Mesodermal cell (in vitro differentiated cells): ENCODE results near the gene MARCHF2. TPM values are rescaled to one million over a fixed set of nuclear protein-coding genes. Genes with fewer than 3 reads are reported as not detected.

Experiments used
- H3K27ac ChIP-seq: 2 replicates; pipeline ENCODE4 v1.7.0; 2013; ENCODE audit warnings: mild to moderate bottlenecking, low read depth, low read length, moderate library complexity; ENCODE audit not compliant: severe bottlenecking
- H3K36me3 ChIP-seq: 2 replicates; pipeline ENCODE4 v1.7.1; 2013; ENCODE audit warnings: mild to moderate bottlenecking, low read length, moderate library complexity; ENCODE audit not compliant: control insufficient read depth, insufficient read depth
- H3K4me1 ChIP-seq: one replicate; pipeline ENCODE4 v1.7.1; 2013; ENCODE audit warnings: mild to moderate bottlenecking, low read length; ENCODE audit not compliant: insufficient read depth, control insufficient read depth, poor library complexity, severe bottlenecking
- H3K4me3 ChIP-seq: 2 replicates; pipeline ENCODE4 v1.7.0; 2013; ENCODE audit warnings: low read length, control low read depth, mild to moderate bottlenecking; ENCODE audit not compliant: insufficient read depth, poor library complexity, severe bottlenecking; ENCODE audit errors: extremely low read depth
- H3K9me3 ChIP-seq: 2 replicates; pipeline ENCODE4 v1.7.1; 2013; ENCODE audit warnings: mild to moderate bottlenecking, low read length, moderate library complexity; ENCODE audit not compliant: control insufficient read depth
- WGBS, 2 experiments: methylation state at CpG; one replicate each; pipeline ENCODE4 v1.1.5; 2013; ENCODE audit warnings: missing lambda C conversion rate in 2 of 2; ENCODE audit not compliant: insufficient coverage in 2 of 2; 5-methylcytosine and 5-hydroxymethylcytosine counted together
- polyA plus RNA-seq, 2 experiments: library from polyadenylated mRNA; stranded (reverse); fragments of 50-300 nt; gene quantifications; one replicate each; pipeline ENCODE4 v1.2.3, GENCODE V29; 2013

The MARCHF2 gene
- 26.4 TPM for polyA plus RNA-seq (2013, experiment 1 of 2)
- polyA plus RNA-seq (2013, experiment 2 of 2): 20.7 TPM

DNA sequence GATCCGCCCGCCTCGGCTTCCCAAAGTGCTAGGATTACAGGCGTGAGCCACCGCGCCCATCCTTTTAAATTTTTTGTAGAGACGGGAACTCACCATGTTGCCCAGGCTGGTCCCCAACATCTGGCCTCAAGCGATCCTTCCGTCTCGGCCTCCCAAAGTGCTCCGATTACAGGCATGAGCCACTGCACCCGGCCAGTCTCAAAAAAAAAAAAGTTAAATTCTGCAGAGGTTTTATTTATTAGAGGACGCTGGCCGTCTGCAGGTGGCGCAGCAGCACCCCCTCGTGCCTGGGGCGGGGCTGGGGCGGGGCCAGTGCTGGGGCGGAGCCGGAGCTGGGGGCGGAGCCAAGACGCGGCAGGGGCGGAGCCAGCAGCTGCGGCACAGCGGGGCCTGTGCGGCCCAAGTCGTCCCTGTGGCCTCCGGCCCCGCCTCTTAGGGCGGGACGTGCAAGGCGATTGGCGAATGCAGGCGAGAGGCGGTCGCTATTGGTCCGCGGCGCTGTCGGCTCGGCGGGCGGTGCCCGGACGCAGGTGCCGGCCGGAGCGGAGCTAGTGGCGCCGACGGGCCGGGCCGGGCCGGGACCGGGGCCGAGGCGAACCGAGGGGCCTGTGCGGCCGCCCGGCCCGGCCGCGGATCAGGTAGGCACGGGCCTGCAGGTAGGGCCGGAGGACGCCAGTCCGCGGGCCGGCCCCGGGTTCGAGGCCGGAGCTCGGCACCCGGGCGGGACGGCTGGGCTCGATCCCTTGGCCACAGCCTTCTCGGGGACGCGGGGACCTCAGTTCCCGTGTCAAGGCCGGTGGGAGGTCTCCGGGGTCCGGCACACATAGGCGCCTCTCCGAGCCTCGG is at the start of gene MARCHF2:
TSS of gene MARCHF2 (plus strand) at position 523 of the 846 bp plus-strand sequence. CDS start 8,536 bp downstream, outside the sequence.
- peak within 1 kb of the TSS; percentile 59 for H3K4me3 ChIP-seq
- H3K27ac ChIP-seq: no peak within 1 kb of the TSS
- WGBS, 2 experiments: 5 to 6% methylated on average over 81 of the region's 89 CpGs
- no peaks in the 10 kb centered on the region for H3K36me3 ChIP-seq
- H3K9me3 ChIP-seq: no peaks in the 10 kb centered on the region
- peaks cover 2% of the 10 kb centered on the region for H3K4me1 ChIP-seq

GRCh38 chr19:8363803-8364771 is 49.0 kb upstream of the MARCHF2 start, which contains the start of gene ANGPTL4:
Gene ANGPTL4 (plus strand): TSS chr19:8364155. CDS start chr19:8364322, 167 bp downstream.
- peaks cover 25% of the 10 kb centered on the region for H3K4me1 ChIP-seq
- peak within 1 kb of the TSS; percentile 46 for H3K4me3 ChIP-seq
- H3K36me3 ChIP-seq: peaks cover 6% of the 10 kb centered on the region
- WGBS, 2 experiments: 1 to 2% methylated on average over 60 to 67 of the region's 81 CpGs
- peak within 1 kb of the TSS; percentile 49 for H3K27ac ChIP-seq
- H3K9me3 ChIP-seq: no peaks in the 10 kb centered on the region

- Histone ChIP-seq H3K27ac (no peak overlapping the region), H3K36me3 (peaks cover 6% of the 10 kb centered on the region), H3K4me3 (no peak overlapping the region), H3K4me1 (peaks cover 28% of the 10 kb centered on the region), H3K9me3 (no peaks in the 10 kb centered on the region)
- whole genome bisulfite sequencing, 2 experiments: 93 to 97% methylated on average over 9 to 10 of the region's 11 CpGs
Observed at GRCh38 chr19:8366121-8366581, 47.0 kb upstream of the MARCHF2 start.

DNA sequence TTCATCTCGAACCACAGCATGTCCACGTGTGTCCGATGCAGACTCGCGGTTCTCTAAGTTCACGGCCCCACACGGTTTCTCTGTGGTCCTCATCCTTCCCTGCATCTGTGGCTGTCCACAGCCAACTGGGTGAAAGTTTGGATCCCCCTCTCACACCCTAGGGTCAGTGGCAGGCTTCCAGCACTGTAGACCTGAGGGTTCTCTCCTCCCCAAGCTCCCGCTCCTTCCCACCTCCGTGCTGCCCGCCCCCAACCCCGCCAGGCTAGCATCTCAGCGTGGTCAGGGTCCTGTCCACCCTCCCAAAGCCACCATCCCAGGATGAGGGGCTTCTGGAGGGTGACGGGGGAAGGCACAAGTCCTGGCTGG is 46.2 kb upstream of the MARCHF2 start:
- no peaks in the 10 kb centered on the region for H3K9me3 ChIP-seq
- 78 to 90% methylated on average over 7 to 9 of the region's 13 CpGs for WGBS, 2 experiments
- H3K36me3 ChIP-seq: peaks cover 6% of the 10 kb centered on the region
- H3K4me3 ChIP-seq: no peak overlapping the region
- peak overlapping the region; percentile 87 for H3K27ac ChIP-seq
- H3K4me1 ChIP-seq: peaks cover 32% of the 10 kb centered on the region

- H3K4me3 ChIP-seq: no peak overlapping the region
Observed at GRCh38 chr19:8367327-8368001, 45.6 kb upstream of the MARCHF2 start.

DNA sequence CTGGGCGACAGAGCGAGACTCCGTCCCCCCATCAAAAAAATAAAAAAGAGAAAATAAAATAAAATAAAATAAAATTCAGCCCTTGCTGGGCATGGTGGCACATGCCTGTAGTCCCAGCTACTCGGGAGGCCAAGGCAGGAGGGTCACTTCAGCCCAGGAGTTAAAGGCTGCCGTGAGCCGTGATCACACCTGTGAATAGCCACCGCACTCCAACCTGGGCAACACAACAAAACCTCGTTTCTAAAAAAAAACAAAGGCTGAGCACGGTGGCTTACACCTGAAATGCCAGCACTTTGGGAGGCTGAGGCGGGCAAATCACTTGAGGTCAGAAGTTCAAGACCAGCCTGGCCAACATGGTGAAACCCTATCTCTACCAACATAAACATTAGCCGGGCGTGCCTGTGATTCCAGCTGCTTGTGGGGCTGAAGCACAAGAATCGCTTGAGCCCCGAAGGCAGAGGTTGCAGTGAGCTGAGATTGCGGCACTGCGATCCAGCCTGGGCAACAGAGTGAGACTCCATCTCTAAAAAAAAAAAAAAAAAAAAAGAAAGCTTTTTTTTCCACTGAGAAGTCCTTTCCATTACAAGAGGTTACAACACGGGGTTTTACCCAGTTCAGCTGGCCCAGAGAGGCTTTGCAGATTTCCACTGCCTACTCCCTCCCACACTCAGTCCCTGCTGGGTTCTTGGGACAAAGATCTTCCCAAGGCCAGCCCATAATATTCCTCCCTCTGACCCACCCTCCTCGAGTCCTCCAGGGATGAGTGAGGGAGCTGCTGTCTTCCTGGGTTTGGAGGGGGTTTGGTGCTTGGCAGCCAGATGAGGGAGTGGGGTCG is 42.7 kb upstream of the MARCHF2 start:
- 90 to 94% methylated on average over 12 of the region's 19 CpGs for WGBS, 2 experiments
- Histone ChIP-seq H3K36me3 (peaks cover 23% of the 10 kb centered on the region), H3K4me1 (peaks cover 22% of the 10 kb centered on the region)

More at GRCh38 chr19:8367327-8368001, 45.6 kb upstream of the MARCHF2 start:
- Histone ChIP-seq H3K36me3 (peaks cover 6% of the 10 kb centered on the region), H3K27ac (peak overlapping the region; percentile 87), H3K4me1 (peaks cover 32% of the 10 kb centered on the region), H3K9me3 (no peaks in the 10 kb centered on the region)
- WGBS, 2 experiments: 28 to 32% methylated on average over 11 to 20 of the region's 23 CpGs

DNA sequence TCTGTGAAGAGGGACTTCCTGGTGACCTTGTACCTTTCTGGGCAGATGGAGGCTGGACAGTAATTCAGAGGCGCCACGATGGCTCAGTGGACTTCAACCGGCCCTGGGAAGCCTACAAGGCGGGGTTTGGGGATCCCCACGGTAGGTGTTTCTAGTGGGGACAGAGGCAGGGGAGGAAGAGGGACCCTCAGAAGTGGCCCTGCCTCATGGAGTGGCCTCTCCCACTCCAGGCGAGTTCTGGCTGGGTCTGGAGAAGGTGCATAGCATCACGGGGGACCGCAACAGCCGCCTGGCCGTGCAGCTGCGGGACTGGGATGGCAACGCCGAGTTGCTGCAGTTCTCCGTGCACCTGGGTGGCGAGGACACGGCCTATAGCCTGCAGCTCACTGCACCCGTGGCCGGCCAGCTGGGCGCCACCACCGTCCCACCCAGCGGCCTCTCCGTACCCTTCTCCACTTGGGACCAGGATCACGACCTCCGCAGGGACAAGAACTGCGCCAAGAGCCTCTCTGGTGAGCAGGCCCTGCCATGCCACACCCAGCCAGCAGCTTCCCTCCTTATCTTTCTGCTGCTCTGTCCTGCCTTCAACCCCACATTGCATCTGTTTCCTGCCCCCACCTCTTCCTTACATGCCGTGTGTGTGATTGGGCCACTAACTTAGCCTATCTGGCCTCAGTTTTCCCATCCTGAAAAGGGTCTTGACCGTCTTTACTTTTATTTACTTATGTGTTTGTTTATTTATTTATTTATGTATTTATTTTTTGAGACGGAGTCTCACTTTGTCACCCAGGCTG is 41.9 kb upstream of the MARCHF2 start:
- no peaks in the 10 kb centered on the region for H3K9me3 ChIP-seq
- peaks cover 23% of the 10 kb centered on the region for H3K36me3 ChIP-seq
- WGBS, 2 experiments: 95 to 96% methylated on average over 24 to 25 of the region's 28 CpGs
- H3K27ac ChIP-seq: no peak overlapping the region
- peaks cover 22% of the 10 kb centered on the region for H3K4me1 ChIP-seq
- H3K4me3 ChIP-seq: no peak overlapping the region

More for the DNA sequence above, 42.7 kb upstream of the MARCHF2 start:
- Histone ChIP-seq H3K4me3 (no peak overlapping the region), H3K9me3 (no peaks in the 10 kb centered on the region), H3K27ac (no peak overlapping the region)

GRCh38 chr19:8373867-8374813 is 39.0 kb upstream of the MARCHF2 start:
- no peak overlapping the region for H3K4me3 ChIP-seq
- no peak overlapping the region for H3K27ac ChIP-seq
- peaks cover 17% of the 10 kb centered on the region for H3K36me3 ChIP-seq
- peaks cover 7% of the 10 kb centered on the region for H3K4me1 ChIP-seq
- no peaks in the 10 kb centered on the region for H3K9me3 ChIP-seq
- 92 to 94% methylated on average over 22 of the region's 26 CpGs for WGBS, 2 experiments
